ENCODE measurements around the gene ERAS. TPM values are rescaled to one million over a fixed set of nuclear protein-coding genes. Genes with fewer than 3 reads are reported as not detected.
"Not testable (repeated sequence)": the region's sequence is repeated elsewhere in the genome, so short reads cannot be mapped to it uniquely, and the experiment has no call there.

The ERAS gene
- polyA plus RNA-seq, 2 of the 4 experiments (the other 2 are of a cell fraction), result 0.06 TPM; not detected in 1

- Histone ChIP-seq H3K4me2 (no peak overlapping the region), H3K27ac (no peak overlapping the region), H3K4me3 (no peak overlapping the region), H3K9me3 (no peaks in the 10 kb centered on the region), H3K4me1 (no peaks in the 10 kb centered on the region)
- ChIA-PET POLR2A (no interaction called here), CTCF (no interaction called here)
- ATAC-seq (no peak), FAIRE-seq (no peak), DNase-seq (ENCODE audit: low read depth in 1 of 2, low spot score in 1 of 2) (no peak)
- WGBS (ENCODE audit: missing lambda C conversion rate), result 69% methylated on average over 10 of the region's 10 CpGs
- no peak for TF ChIP-seq EHMT2 (IDR thresholded peaks at IDR 0.05; ENCODE audit: low read depth)
- TF ChIP-seq, protein P1, sequence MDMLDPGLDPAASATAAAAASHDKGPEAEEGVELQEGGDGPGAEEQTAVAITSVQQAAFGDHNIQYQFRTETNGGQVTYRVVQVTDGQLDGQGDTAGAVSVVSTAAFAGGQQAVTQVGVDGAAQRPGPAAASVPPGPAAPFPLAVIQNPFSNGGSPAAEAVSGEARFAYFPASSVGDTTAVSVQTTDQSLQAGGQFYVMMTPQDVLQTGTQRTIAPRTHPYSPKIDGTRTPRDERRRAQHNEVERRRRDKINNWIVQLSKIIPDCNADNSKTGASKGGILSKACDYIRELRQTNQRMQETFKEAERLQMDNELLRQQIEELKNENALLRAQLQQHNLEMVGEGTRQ (IDR thresholded peaks at IDR 0.05), result no peak
These were observed 13.4 kb downstream of the ERAS start for GRCh38 chrX:48839686-48840085.

DNA sequence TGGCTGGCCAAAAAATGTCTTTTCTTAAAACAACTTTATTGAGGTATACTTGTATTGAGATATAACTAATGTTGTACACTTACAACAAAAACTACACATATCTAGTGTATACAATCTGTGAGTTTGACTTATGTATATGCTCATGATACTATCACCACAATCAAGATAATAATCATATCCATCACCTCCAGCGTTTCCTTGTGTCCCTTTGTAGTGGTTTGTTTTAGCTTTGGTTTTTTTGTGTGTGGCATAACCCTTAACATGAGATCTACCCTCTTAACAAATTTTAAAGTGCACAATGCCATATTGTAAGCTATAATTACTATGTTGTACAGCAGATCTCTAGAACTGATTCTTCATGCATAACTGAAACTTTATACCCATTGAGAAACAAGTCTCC is 22.5 kb downstream of the ERAS start:
- no peak overlapping the region for H3K4me2 ChIP-seq
- WGBS (ENCODE audit: missing lambda C conversion rate), result 70% methylated on average over 1 of the region's 1 CpG
- H3K9me3 ChIP-seq, result no peaks in the 10 kb centered on the region
- ChIA-PET CTCF (interaction anchor here (0.7 to 1.7 kb wide), 2 partner anchors 15 to 98 kb away, joined by 3 to 4 read pairs; no protein-coding TSS in a partner anchor), POLR2A (no interaction called here)
- ATAC-seq (no peak), DNase-seq (ENCODE audit: low read depth in 1 of 2, low spot score in 1 of 2) (no peak), FAIRE-seq (no peak)
- H3K27ac ChIP-seq, result no peak overlapping the region
- TF ChIP-seq ZFP36 (IDR thresholded peaks at IDR 0.05; ENCODE audit: borderline replicate concordance, partially characterized antibody) (no peak), FOSL2 (IDR thresholded peaks at IDR 0.05) (no peak), FOSL2 (CRISPR knock-in tag; IDR thresholded peaks at IDR 0.05) (no peak)
- H3K4me1 ChIP-seq, result no peaks in the 10 kb centered on the region
- no peak overlapping the region for H3K4me3 ChIP-seq

GRCh38 chrX:48852857-48853256 is 26.5 kb downstream of the ERAS start:
- ChIA-PET CTCF (interaction anchor here (1.1 kb wide), 1 partner anchor 43 kb away, joined by 3 read pairs; no protein-coding TSS in a partner anchor), POLR2A (no interaction called here)
- Histone ChIP-seq H3K9me3 (no peaks in the 10 kb centered on the region), H3K27ac (no peak overlapping the region), H3K4me2 (no peak overlapping the region), H3K4me3 (no peak overlapping the region), H3K4me1 (no peaks in the 10 kb centered on the region)
- TF ChIP-seq TP53 (CRISPR knock-in tag; IDR thresholded peaks at IDR 0.05) (no peak), NPAS2 (CRISPR knock-in tag; IDR thresholded peaks at IDR 0.05; ENCODE audit: borderline replicate concordance) (no peak), MYC (IDR thresholded peaks at IDR 0.05; ENCODE audit: borderline replicate concordance, low read length) (no peak), POLR2A (IDR thresholded peaks at IDR 0.05; ENCODE audit: low read length) (no peak), CHD4 (IDR thresholded peaks at IDR 0.05; ENCODE audit: borderline replicate concordance) (no peak), ZSCAN20 (CRISPR knock-in tag; IDR thresholded peaks at IDR 0.05) (no peak), FOSB (CRISPR knock-in tag; IDR thresholded peaks at IDR 0.05) (no peak), MAZ (IDR thresholded peaks at IDR 0.05; ENCODE audit: borderline replicate concordance, low read depth, low read length) (no peak), HOXB13 (CRISPR knock-in tag; IDR thresholded peaks at IDR 0.05; ENCODE audit: low read depth) (no peak), RAD21 (conservative IDR thresholded peaks at IDR 0.05 in 1 of 2, IDR thresholded peaks at IDR 0.05 in 1 of 2) (no peak)
- TF ChIP-seq, protein P1 (IDR thresholded peaks at IDR 0.05), result no peak
- TF ChIP-seq, protein P2, sequence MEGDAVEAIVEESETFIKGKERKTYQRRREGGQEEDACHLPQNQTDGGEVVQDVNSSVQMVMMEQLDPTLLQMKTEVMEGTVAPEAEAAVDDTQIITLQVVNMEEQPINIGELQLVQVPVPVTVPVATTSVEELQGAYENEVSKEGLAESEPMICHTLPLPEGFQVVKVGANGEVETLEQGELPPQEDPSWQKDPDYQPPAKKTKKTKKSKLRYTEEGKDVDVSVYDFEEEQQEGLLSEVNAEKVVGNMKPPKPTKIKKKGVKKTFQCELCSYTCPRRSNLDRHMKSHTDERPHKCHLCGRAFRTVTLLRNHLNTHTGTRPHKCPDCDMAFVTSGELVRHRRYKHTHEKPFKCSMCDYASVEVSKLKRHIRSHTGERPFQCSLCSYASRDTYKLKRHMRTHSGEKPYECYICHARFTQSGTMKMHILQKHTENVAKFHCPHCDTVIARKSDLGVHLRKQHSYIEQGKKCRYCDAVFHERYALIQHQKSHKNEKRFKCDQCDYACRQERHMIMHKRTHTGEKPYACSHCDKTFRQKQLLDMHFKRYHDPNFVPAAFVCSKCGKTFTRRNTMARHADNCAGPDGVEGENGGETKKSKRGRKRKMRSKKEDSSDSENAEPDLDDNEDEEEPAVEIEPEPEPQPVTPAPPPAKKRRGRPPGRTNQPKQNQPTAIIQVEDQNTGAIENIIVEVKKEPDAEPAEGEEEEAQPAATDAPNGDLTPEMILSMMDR (IDR thresholded peaks at IDR 0.05), result no peak
- 40% methylated on average over 7 of the region's 7 CpGs for WGBS (ENCODE audit: missing lambda C conversion rate)
- no peak for ATAC-seq
- no peak for DNase-seq (ENCODE audit: low read depth in 1 of 2, low spot score in 1 of 2)
- no peak for FAIRE-seq

GRCh38 chrX:48853494-48853893 is 27.2 kb downstream of the ERAS start:
- FAIRE-seq; H3K4me3 ChIP-seq; DNase-seq (ENCODE audit: low read depth in 1 of 2, low spot score in 1 of 2); ATAC-seq; H3K4me2 ChIP-seq; H3K4me1 ChIP-seq; H3K9me3 ChIP-seq; H3K27ac ChIP-seq; POLR2A ChIA-PET: not testable (repeated sequence)
- CTCF ChIA-PET, result interaction anchor here (0.7 to 1.4 kb wide), 2 partner anchors 84 to 92 kb away, joined by 3 read pairs; no protein-coding TSS in a partner anchor

GRCh38 chrX:48854121-48854804 is 27.9 kb downstream of the ERAS start:
- H3K27ac ChIP-seq; H3K9me3 ChIP-seq; FAIRE-seq; H3K4me2 ChIP-seq; H3K4me3 ChIP-seq; POLR2A ChIA-PET; DNase-seq (ENCODE audit: low read depth in 1 of 2, low spot score in 1 of 2); H3K4me1 ChIP-seq; ATAC-seq: not testable (repeated sequence)
- CTCF ChIA-PET, result interaction anchor here (0.6 to 1.4 kb wide), 3 partner anchors 11 to 91 kb away, joined by 3 read pairs; no protein-coding TSS in a partner anchor
- 73% methylated on average over 12 of the region's 12 CpGs for WGBS (ENCODE audit: missing lambda C conversion rate)
